Measurements from ENCODE around the gene SEC61A1. TPM values are rescaled to one million over a fixed set of nuclear protein-coding genes. Genes with fewer than 3 reads are reported as not detected.

Gene SEC61A1
- total RNA-seq, 1 donor from 2014 or later: 54.7 TPM

DNA sequence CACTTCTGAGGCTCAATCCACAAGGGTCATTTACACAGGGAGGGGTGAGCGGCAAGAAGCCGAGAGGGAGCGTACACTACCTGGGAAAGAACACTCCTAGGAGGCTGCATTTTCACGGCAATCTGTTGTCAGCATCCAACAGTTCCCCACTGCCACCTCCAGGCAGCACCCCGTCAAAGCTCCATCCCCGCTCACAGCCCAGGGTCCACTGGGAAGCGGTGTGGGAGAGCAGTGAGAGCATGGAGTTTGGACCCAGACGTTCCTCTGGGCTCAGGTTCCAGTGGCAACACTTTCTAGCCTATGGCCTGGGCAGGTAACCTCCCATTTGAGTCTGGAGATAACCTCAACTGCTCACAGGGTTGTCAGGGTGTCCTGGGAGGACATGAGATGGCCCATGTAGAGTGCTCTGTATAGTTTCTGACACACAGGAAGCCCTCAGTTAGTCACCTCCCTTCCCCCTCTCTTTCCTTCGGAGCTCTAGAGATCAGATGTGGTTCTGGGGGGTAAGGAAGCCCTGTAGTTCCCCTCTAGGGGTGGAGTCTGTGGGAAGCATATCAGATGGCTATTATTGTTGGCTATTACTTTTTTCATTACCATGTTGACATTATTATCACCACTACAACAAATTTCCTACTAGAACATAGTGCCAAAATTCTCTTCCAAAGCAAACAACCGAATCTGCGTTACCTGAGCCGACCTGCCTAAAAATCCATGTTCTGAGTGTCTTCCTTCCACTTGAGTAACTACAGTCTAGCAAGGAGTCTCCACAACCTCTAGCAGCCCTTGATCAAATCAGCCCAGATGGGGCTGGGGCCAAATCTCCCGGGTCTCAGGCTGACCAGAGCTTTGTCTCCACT, 42.3 kb downstream of the SEC61A1 start:
- ATAC-seq (ENCODE audit: poor library complexity) (peak; percentile 9), DNase-seq (no peak)
- intact Hi-C loops (cut with DNase I): loop anchor here (5.0 to 10.0 kb wide), 2 partner anchors 38 to 510 kb away; no protein-coding TSS in a partner anchor

- intact Hi-C loops (cut with DNase I): loop anchor here (5.0 to 10.0 kb wide), 2 partner anchors 37 to 510 kb away; no protein-coding TSS in a partner anchor
- DNase-seq: peak; percentile 90
- ATAC-seq (ENCODE audit: poor library complexity): peak; percentile 99
Observed at GRCh38 chr3:128095222-128095703, 43.0 kb downstream of the SEC61A1 start.

DNA sequence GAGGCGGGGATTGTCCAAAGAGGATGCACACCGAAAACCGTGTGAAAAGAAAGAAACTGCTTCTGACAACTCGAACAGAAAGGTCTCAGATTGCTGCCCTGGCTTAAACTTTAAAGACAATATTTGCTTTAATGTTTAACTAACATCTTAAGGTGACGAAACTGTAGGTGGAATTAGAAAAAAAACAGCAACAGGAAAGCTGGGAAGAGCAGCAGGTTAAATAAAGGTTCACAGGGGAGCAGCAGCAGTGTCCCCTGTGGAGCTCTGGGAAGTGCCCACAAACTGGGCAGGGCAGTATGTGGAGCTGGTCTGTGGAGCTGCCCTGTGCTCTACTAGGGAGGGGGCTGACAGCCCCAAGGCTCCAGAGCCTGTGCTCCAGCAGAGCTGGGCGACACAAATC, 46.0 kb downstream of the SEC61A1 start:
- no peak for ATAC-seq (ENCODE audit: poor library complexity)
- intact Hi-C loops (cut with DNase I): loop anchor here (5.0 to 10.0 kb wide), 2 partner anchors 34 to 507 kb away; no protein-coding TSS in a partner anchor
- no peak for DNase-seq

GRCh38 chr3:128100161-128100560, 47.9 kb downstream of the SEC61A1 start:
- ATAC-seq (ENCODE audit: poor library complexity): no peak
- intact Hi-C loops (cut with DNase I): no loop called here
- no peak for DNase-seq

GRCh38 chr3:128100638-128101037, 48.4 kb downstream of the SEC61A1 start:
- peak; percentile 86 for ATAC-seq (ENCODE audit: poor library complexity)
- intact Hi-C loops (cut with DNase I): no loop called here
- DNase-seq: no peak

DNA sequence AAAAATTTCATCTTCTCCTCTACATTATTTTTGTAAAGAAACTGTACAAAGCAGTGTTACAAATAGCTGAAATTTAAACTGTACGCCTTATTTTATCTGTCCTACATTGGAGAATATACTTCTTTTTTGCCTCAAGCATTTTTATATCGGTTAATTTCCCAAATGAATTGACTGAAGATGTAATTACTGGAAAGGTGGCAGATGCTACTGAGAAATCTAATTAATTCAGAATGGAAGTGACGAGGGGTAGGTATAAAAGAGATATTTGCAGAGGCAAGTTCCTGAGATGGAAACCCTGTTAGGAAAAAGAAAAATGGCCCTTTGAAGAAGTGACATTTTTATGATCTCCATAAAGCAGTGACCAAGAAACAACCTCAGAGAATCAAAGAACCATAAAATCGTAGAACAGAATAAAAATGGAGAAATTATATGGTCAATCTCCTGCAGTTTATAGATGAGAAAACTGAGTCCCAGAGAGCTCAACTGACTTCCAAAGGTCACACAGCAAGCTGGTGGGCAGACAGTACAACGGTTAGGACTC, 51.0 kb downstream of the SEC61A1 start:
- no peak for DNase-seq
- intact Hi-C loops (cut with DNase I): no loop called here
- ATAC-seq (ENCODE audit: poor library complexity): no peak

DNA sequence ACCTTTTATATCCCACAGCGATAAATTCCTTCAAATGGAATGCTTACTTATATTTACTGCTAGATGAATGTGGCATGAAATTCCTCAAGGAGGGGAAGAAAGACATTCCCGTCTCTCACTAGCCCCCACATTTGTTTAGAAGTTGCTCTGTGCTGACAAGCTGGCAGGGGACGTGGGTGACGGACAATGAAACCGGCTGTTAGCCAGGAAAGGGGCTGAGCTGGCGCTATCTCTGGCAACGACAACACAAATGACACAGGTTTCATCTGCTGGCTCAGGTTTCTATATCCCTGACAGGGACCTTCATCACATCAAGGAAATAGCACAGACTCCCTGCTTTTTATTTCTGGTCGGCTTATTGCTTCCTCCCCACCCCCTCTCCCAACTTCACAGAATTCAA, 55.6 kb downstream of the SEC61A1 start:
- ATAC-seq (ENCODE audit: poor library complexity) (peak; percentile 90), DNase-seq (peak; percentile 46)
- intact Hi-C loops (cut with DNase I): no loop called here

GRCh38 chr3:128111147-128111546, 58.9 kb downstream of the SEC61A1 start:
- intact Hi-C loops (cut with DNase I): no loop called here

GRCh38 chr3:128112357-128112968, 60.2 kb downstream of the SEC61A1 start:
- ATAC-seq (ENCODE audit: poor library complexity): no peak
- intact Hi-C loops (cut with DNase I): no loop called here

More at GRCh38 chr3:128111147-128111546, 58.9 kb downstream of the SEC61A1 start:
- no peak for ATAC-seq (ENCODE audit: poor library complexity)
- no peak for DNase-seq

GRCh38 chr3:128113817-128114794, 61.9 kb downstream of the SEC61A1 start:
- DNase-seq (no peak), ATAC-seq (ENCODE audit: poor library complexity) (peak; percentile 79)
- intact Hi-C loops (cut with DNase I): no loop called here

More at GRCh38 chr3:128112357-128112968, 60.2 kb downstream of the SEC61A1 start:
- no peak for DNase-seq

Other genes starting within 250 kb of the SEC61A1 start
- 83.5 TPM for gene MGLL, start 229.9 kb upstream of the SEC61A1 start, total RNA-seq
- gene KBTBD12, start 137.2 kb upstream of the SEC61A1 start, total RNA-seq: 29.4 TPM
- gene RUVBL1, start 71.4 kb downstream of the SEC61A1 start, total RNA-seq: 21.0 TPM
- 16.9 TPM for gene EEFSEC, start 101.0 kb downstream of the SEC61A1 start, total RNA-seq

Data from Right ventricle myocardium superior (tissue), 1 donor.